GM18508 (cell line): Measurements from ENCODE around the gene TAL1.

Experiments
- ATAC-seq: cut with Tn5 transposase; IDR thresholded peaks from one replicate; pipeline ENCODE4 v1.9.1; 2021; ENCODE audit warnings: moderate number of reproducible peaks; ENCODE audit not compliant: insufficient read depth, unreplicated experiment

TAL1 gene

GRCh38 chr1:47189844-47190508 lies 42.0 kb downstream of the TAL1 start, which contains the start of gene PDZK1IP1:
TSS of gene PDZK1IP1 (minus strand) at chr1:47190036. CDS start at chr1:47189932, 104 bp downstream.
- ATAC-seq = no peak

GRCh38 chr1:47188791-47189785 lies 42.9 kb downstream of the TAL1 start:
- ATAC-seq = no peak

DNA sequence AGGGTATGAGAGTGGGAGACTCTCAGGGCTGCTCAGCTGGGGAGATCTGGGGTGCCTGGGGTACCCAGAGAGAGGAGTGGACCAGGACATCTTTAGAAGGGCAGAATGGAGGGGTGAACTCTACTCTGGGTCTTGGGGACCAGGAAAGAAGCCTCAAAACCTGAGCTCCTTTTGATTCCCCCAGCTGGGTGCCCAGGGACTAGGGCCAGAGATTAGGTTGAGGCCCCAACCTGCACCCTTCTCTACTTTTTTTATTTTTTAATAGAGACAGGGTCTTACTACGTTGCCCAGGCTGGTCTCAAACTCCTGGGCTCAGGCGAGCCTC lies 44.1 kb downstream of the TAL1 start:
- no peak for ATAC-seq

DNA sequence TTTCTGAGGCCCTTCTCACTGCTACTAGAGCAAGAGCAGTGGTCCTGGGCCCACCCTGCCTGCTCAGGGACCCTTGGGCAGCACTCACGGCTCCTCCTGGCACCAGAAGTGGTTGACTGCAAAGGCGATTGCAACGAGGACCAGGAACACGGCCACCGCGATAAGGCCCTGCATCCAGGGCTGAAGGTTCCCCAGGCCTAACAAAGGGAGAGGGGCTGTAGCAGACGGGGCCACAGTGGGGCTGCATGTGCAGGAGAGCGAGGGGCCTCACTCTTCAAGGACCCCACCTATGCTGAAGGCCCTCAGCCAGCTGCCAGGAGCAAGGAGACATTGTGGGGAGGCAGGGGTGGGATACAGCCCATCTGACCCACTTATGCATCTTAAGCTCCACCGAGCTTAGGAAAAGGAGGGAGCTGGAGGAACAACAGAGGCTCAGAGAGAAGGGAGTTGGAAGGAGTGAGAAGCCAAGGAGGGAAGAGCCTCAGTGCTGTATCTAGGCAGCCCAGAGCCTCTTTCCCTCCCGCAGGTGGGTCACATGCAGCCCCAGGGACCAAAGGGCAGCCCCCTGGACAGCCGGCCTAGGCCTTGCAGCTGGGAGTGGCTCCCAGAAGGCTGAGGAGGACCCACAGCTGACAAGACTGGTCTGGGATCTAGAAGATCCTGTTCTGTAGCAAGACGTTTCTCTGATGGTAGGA lies 44.6 kb downstream of the TAL1 start:
- ATAC-seq = no peak

- ATAC-seq = no peak
Measured at GRCh38 chr1:47186267-47187185, 45.5 kb downstream of the TAL1 start.

GRCh38 chr1:47184822-47185677 lies 47.0 kb downstream of the TAL1 start:
- no peak for ATAC-seq

DNA sequence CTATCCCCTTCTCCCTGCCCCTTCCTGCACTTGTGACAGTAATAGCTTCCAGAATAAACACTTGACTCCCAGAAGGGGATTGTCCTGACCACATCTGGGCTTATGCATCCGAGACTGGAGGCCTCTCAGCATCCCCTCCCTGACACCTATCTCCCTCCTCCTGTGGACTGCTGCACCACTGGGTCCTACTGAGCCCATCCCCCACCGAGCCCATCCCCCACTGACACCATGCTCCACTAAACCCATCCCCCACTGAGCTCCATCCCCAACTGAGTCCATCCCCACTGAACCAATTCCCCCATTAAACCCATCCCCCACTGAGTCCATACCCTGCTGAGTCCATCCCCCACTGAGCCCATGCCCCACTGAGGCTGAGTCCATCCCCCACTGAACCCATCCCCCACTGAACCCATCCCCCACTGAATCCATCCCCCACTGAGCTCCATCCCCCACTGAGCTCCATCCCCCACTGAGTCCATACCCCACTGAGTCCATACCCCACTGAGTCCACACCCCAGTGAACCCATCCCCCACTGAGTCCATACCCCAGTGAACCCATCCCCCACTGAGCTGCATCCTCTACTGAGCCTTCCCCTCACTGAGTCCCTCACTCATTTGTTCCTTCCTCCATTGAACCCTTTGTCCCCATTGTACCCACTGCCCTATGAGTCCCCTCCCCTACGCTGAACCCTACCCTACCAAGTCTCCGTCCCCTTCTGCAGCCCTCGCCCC lies 47.8 kb downstream of the TAL1 start:
- no peak for ATAC-seq

DNA sequence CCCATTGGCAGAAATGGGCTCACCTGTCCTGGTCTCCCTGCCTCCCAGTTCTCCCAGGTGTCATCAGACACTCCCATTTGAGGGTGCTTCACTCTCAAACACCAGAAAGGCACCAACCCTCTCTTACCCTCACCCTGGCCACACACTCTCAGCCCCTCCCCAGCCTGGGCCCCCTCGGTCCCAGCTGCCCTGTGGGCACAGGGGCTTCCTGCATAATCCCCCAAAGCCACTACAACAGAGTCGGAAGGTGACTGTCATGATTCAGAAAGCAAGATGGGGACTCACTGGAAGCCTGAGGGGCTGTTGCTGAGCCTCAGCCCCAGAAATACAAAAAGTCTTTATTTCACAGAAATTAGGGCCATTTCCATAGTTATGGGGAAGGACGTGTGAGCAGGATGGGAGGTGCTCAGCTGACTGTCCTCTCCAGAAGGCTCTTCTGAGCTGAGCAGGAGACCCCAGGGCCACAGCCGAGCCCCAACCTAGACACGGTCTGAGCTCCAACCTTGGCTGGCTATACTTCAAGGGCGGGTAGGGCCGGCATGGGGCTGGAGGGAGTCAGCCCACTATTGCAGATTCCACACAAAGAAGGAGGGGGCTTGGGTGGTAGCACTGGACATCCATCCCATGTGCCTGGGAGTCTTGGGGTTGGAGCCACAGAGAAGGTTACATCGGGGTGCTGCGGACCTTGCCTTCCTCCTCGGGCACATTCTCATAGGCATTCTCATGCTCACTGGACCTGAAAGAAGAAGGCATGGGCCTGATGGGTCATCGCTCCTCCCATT lies 48.5 kb downstream of the TAL1 start:
- no peak for ATAC-seq

GRCh38 chr1:47182676-47183235 lies 49.3 kb downstream of the TAL1 start:
- ATAC-seq = no peak

DNA sequence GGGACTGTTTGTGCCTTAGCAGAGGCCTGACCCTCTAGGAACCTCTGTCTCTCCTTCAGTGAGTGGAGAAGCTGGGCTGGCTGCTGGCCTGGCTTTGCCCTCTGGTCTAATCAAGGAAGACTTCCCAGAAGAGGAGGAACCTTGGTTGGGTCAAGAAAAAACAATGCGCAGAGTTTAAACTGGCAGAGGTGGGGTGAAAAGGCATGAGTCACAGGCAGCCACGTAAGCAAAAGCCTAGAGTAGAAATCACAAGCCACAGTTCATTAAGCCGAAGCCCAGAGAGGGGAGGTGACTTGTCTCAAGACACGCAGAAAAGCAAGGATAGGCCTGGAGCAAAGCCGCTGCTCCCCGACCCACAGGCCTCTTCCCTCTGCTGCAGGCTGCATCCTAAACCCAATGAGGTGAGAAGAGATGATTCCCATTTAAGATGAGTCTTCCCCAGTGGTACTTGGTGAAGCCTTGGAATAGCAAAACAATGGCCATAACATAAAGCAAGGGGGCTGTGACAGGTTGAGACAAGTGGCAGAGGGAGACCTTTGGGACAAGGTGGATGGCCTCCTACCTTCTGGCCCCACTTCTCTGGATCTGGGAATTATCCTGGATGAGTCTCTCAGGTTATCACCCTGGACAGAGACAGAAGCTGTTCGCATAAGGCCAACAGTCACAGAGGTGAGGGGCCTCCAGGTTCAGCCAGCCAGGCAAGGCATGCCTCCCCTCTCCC lies 49.9 kb downstream of the TAL1 start:
- no peak for ATAC-seq

- ATAC-seq = no peak
Measured at GRCh38 chr1:47181095-47181954, 50.7 kb downstream of the TAL1 start.

DNA sequence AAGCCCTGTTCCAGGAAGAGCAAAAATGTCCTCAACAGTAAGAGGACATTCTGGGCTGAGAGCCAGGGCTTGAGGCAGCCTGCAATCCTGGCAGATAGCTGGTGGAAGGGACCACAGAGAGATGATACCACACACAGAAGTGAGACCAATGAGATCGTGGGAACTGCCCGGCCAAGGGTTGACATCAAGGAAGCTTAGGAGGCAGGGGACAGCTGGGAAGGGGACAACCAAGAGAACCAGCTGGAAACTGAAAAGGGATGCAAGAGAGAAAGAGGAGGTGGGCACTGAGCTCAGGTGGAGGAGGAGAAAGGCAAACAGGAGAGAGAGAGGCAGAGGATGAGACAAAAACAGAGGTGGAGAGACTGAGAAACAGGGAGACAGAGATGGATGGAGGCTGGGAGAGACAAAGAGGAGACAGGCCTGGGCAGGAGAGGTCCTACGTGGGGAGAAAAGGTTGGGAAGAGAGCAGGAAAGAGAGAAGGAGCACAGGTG lies 51.4 kb downstream of the TAL1 start:
- no peak for ATAC-seq

DNA sequence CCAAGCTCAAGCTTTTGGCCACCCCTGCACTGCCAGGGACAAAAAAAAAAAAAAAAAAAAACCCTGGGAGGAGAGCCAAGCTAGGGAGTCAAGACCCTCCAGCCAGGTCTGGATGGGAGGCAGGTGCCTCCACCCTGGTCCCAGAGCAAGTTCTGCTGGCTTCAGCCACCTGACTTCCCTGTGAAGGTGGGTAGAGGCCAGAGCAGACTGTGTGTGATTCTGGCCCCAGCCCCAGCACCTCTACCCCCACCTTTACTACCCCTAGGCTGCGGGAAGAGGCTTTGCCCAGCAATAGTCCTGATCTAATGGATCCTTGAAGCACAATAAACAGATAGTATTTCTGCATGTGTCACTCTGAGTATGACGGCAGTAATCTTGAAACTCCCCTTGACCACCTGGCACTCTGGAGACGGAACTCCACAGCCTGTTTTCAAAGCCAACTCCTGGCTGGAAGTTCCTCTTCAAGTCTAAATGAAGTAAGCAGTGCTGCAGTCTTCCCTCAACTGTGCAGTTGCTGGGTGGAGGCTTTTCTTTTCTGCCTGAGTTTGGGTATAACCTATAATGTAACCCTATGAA lies 51.9 kb downstream of the TAL1 start:
- ATAC-seq = no peak

DNA sequence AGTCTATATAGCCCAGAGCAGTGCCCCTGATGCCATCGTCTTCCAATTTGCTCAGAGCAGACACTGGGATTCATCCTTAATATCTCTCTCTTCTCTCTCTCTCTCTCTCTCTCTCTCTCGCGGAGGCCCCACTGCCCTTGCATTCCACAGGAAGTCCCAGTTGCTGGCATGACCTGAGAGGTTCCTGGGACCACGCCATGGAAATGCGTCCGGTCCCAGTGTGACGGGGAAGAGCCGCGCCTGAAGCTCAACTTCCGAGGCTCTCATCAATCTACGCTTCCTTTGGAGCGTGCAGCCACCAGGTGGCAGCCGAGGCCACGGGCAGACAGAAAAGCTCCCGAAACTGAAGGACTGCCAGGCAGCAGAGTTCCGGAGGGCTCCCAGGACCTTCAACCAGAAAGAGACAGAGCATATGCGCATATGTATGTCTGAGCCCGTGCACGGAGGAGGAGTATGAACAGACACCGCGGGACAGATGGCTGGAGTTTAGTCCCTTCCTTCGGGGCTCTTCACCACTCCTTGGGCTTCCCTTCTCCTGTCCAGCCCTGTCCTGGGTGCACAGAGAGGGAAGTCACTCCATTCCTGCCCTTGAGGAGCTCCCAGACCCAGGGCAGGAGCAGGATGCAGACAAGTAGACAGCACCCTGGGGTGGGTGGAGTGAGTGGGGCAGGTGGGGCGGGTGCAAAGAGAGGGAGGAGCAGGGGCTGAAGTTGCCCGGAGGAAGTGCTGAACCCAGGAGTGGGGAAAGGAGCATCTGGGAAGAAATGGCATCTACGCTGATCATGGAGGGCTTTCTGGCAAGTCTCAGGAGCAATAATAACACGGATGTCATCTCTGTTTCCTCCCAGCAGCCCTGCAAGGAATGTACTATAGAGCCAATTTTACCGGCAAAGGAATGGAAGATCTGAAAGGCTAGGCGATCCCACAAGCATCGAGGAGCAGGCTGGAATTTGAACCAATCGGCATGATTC lies 52.7 kb downstream of the TAL1 start:
- ATAC-seq = peak; percentile 69
